GM12873 (cell line): ENCODE data around the gene CPNE6.

Source experiments
- CTCF ChIP-seq: IDR thresholded peaks from 2 replicates; pipeline ENCODE4 v1.5.1; 2012; ENCODE audit warnings: low read depth, mild to moderate bottlenecking, moderate library complexity, low read length, control low read depth; ENCODE audit not compliant: insufficient read depth; ENCODE audit errors: missing control alignments

CPNE6 gene

GRCh38 chr14:24098229-24098926 lies 27.0 kb downstream of the CPNE6 start:
- TF ChIP-seq CTCF = no peak

- TF ChIP-seq CTCF = no peak
Measured at GRCh38 chr14:24098927-24099813, 27.8 kb downstream of the CPNE6 start.

GRCh38 chr14:24100197-24100981 lies 29.0 kb downstream of the CPNE6 start:
- TF ChIP-seq CTCF = no peak

- TF ChIP-seq CTCF = no peak
Measured at GRCh38 chr14:24100982-24101494, 29.7 kb downstream of the CPNE6 start.

GRCh38 chr14:24102357-24103048 lies 31.1 kb downstream of the CPNE6 start:
- TF ChIP-seq CTCF = no peak

GRCh38 chr14:24103451-24103850 lies 32.1 kb downstream of the CPNE6 start:
- TF ChIP-seq CTCF = no peak
